Hepatocyte (in vitro differentiated cells): ENCODE results near the gene TEAD2. TPM values are rescaled to one million over a fixed set of nuclear protein-coding genes. Genes with fewer than 3 reads are reported as not detected.
A peak's percentile ranks its signal among the peaks of the same experiment; 100 is the strongest.

ENCODE experiments used
- DNase-seq: peaks from one replicate; pipeline ENCODE4 v3.0.0-alpha.2; 2016; ENCODE audit warnings: low spot score
- H2AFZ ChIP-seq: fragments of 200-600 bp; sonication (generic); 2 replicates; pipeline ENCODE4 v1.6.0; 2016; ENCODE audit warnings: antibody characterized with exemption, mild to moderate bottlenecking
- H3K27ac ChIP-seq: fragments of 200-600 bp; sonication (generic); 2 replicates; pipeline ENCODE4 v1.5.1; 2016; ENCODE audit warnings: mild to moderate bottlenecking
- H3K27me3 ChIP-seq: fragments of 200-600 bp; sonication (generic); 2 replicates; pipeline ENCODE4 v1.6.1; 2016
- H3K36me3 ChIP-seq: fragments of 200-600 bp; sonication (generic); replicated peaks from 2 replicates; pipeline ENCODE4 v1.5.1; 2016; ENCODE audit warnings: low read depth; ENCODE audit not compliant: insufficient read depth
- H3K4me1 ChIP-seq: fragments of 200-600 bp; sonication (generic); 2 replicates; pipeline ENCODE4 v1.5.1; 2016; ENCODE audit warnings: mild to moderate bottlenecking, moderate library complexity; ENCODE audit not compliant: insufficient read depth
- H3K4me2 ChIP-seq: fragments of 200-600 bp; sonication (generic); 2 replicates; pipeline ENCODE4 v1.6.0; 2016
- H3K4me3 ChIP-seq: fragments of 200-600 bp; sonication (generic); 2 replicates; pipeline ENCODE4 v1.5.1; 2016; ENCODE audit warnings: mild to moderate bottlenecking
- H3K79me2 ChIP-seq: fragments of 200-600 bp; sonication (generic); 2 replicates; pipeline ENCODE4 v1.6.0; 2017; ENCODE audit warnings: mild to moderate bottlenecking
- H3K9me2 ChIP-seq: fragments of 200-600 bp; sonication (generic); replicated peaks from 2 replicates; pipeline ENCODE4 v1.6.0; 2017; ENCODE audit warnings: mild to moderate bottlenecking; ENCODE audit not compliant: insufficient read depth
- H3K9me3 ChIP-seq: fragments of 200-600 bp; sonication (generic); 2 replicates; pipeline ENCODE4 v1.5.1; 2016; ENCODE audit warnings: low read depth, mild to moderate bottlenecking
- H4K20me1 ChIP-seq: fragments of 200-600 bp; sonication (generic); 2 replicates; pipeline ENCODE4 v1.6.0; 2016; ENCODE audit warnings: mild to moderate bottlenecking; ENCODE audit not compliant: insufficient read depth, poor library complexity, severe bottlenecking
- EZH2 ChIP-seq: fragments of 200-600 bp; sonication (generic); IDR thresholded peaks from 2 replicates; pipeline ENCODE4 v1.6.1; 2016; ENCODE audit warnings: antibody characterized with exemption, mild to moderate bottlenecking, borderline replicate concordance
- EZH2phosphoT487 ChIP-seq: fragments of 200-600 bp; sonication (generic); IDR thresholded peaks from one replicate; pipeline ENCODE4 v1.6.1; 2018; ENCODE audit warnings: antibody characterized with exemption, mild to moderate bottlenecking, low read depth, moderate library complexity; ENCODE audit not compliant: unreplicated experiment, severe bottlenecking
- WGBS: methylation state at CpG from one replicate; pipeline ENCODE4 v1.1.6; 2016; ENCODE audit warnings: low lambda C conversion rate; ENCODE audit errors: missing lambda C conversion rate; 5-methylcytosine and 5-hydroxymethylcytosine counted together
- polyA plus RNA-seq: library from polyadenylated mRNA; unstranded; fragments of >200 nt; fragmentation: Nextera tagmentation; extraction: Ambion mirVana; gene quantifications from 2 replicates; pipeline ENCODE4 v1.2.1, GENCODE V29; 2016
- total RNA-seq: library from RNA; depleted of rRNA; stranded (reverse); fragments of >200 nt; gene quantifications from 2 replicates; pipeline ENCODE4 v1.2.3, GENCODE V29; 2014
- TF ChIP-seq, protein P1 (sequence below): fragments of 200-600 bp; sonication (generic); IDR thresholded peaks from 2 replicates; pipeline ENCODE4 v1.5.1; 2016; ENCODE audit warnings: antibody characterized with exemption, mild to moderate bottlenecking; ENCODE audit not compliant: poor library complexity

Gene TEAD2
- total and polyA plus RNA-seq, 2 experiments from 2014 or later, result 35.4 to 41.4 TPM

- no peak for TF ChIP-seq EZH2
- TF ChIP-seq, protein P1, sequence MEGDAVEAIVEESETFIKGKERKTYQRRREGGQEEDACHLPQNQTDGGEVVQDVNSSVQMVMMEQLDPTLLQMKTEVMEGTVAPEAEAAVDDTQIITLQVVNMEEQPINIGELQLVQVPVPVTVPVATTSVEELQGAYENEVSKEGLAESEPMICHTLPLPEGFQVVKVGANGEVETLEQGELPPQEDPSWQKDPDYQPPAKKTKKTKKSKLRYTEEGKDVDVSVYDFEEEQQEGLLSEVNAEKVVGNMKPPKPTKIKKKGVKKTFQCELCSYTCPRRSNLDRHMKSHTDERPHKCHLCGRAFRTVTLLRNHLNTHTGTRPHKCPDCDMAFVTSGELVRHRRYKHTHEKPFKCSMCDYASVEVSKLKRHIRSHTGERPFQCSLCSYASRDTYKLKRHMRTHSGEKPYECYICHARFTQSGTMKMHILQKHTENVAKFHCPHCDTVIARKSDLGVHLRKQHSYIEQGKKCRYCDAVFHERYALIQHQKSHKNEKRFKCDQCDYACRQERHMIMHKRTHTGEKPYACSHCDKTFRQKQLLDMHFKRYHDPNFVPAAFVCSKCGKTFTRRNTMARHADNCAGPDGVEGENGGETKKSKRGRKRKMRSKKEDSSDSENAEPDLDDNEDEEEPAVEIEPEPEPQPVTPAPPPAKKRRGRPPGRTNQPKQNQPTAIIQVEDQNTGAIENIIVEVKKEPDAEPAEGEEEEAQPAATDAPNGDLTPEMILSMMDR, result no peak
- no peak for TF ChIP-seq EZH2phosphoT487
- no peaks in the 10 kb centered on the region for H3K9me3 ChIP-seq
- 70% methylated on average over 5 of the region's 5 CpGs for WGBS
- no peaks in the 10 kb centered on the region for H3K9me2 ChIP-seq
- no peak overlapping the region for H2AFZ ChIP-seq
- no peak overlapping the region for H3K27ac ChIP-seq
- H3K36me3 ChIP-seq, result no peaks in the 10 kb centered on the region
- no peak overlapping the region for H3K4me3 ChIP-seq
- H3K4me2 ChIP-seq, result no peak overlapping the region
- H3K27me3 ChIP-seq, result no peaks in the 10 kb centered on the region
- H4K20me1 ChIP-seq, result no peaks in the 10 kb centered on the region
- no peaks in the 10 kb centered on the region for H3K4me1 ChIP-seq
- no peak for DNase-seq
- no peaks in the 10 kb centered on the region for H3K79me2 ChIP-seq
Measured at GRCh38 chr19:49393881-49394280, 31.7 kb upstream of the TEAD2 start.

DNA sequence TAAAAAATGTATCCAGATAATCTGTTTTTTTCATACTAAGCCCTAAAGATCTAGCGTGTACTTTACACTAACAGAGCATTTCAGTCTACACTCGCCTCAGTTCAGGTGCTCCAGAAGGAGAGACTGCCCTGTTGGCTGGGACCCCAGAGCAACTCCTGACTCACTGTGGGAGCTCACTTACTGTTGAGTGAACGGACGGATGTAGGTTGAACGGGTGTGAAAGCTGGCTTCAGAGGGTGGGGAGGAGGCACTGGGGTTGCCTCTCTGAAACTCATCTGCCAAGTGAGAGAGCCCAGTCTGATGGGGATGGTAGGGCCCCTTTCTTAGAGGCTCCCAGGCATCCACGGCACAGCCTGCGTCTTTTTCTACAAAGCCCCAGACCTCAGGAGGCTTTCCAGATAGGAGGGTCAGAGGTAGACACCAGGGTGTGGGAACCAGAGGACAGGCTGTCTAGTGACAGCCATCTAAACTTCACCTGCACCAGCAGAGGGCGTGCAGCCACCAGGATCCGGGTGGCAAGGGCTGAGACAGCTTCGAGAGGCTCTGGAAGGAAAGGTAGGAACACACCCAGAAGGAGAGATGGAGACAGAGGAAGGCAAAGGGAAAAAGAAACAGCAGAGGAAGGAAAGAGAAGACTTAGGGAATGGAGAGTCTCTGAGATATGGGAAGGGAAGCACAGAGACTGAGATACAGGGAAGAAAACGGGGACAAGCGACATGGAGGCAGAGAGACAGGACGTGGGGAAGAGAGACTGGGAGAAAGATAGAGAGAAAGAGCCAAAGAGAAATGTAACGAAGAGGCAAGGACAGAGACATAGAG lies 29.6 kb upstream of the TEAD2 start:
- Histone ChIP-seq H3K9me2 (no peaks in the 10 kb centered on the region), H3K27me3 (no peaks in the 10 kb centered on the region), H3K9me3 (no peaks in the 10 kb centered on the region), H3K4me3 (no peak overlapping the region), H3K4me2 (no peak overlapping the region), H4K20me1 (no peaks in the 10 kb centered on the region), H3K4me1 (no peaks in the 10 kb centered on the region), H3K36me3 (no peaks in the 10 kb centered on the region), H3K79me2 (no peaks in the 10 kb centered on the region), H3K27ac (no peak overlapping the region), H2AFZ (no peak overlapping the region)
- TF ChIP-seq EZH2phosphoT487, result no peak
- TF ChIP-seq, protein P1, result peak; percentile 91
- 37% methylated on average over 14 of the region's 14 CpGs for WGBS
- peak; percentile 89 for DNase-seq

- no peaks in the 10 kb centered on the region for H3K79me2 ChIP-seq
- H3K4me1 ChIP-seq, result no peaks in the 10 kb centered on the region
- H3K9me3 ChIP-seq, result no peaks in the 10 kb centered on the region
- no peak overlapping the region for H3K27ac ChIP-seq
- no peaks in the 10 kb centered on the region for H3K27me3 ChIP-seq
- H2AFZ ChIP-seq, result no peak overlapping the region
- H3K4me3 ChIP-seq, result no peak overlapping the region
- H3K36me3 ChIP-seq, result no peaks in the 10 kb centered on the region
- H4K20me1 ChIP-seq, result no peaks in the 10 kb centered on the region
- TF ChIP-seq EZH2 (no peak), EZH2phosphoT487 (no peak)
- TF ChIP-seq, protein P1, result no peak
- DNase-seq, result no peak
- WGBS, result 76% methylated on average over 9 of the region's 9 CpGs
- H3K9me2 ChIP-seq, result no peaks in the 10 kb centered on the region
- H3K4me2 ChIP-seq, result no peak overlapping the region
Measured at GRCh38 chr19:49390929-49391359, 28.7 kb upstream of the TEAD2 start.
